ENCODE measurements around the gene PAQR6. TPM values are rescaled to one million over a fixed set of nuclear protein-coding genes. Genes with fewer than 3 reads are reported as not detected.
A peak's percentile ranks its signal among the peaks of the same experiment; 100 is the strongest.

PAQR6 gene
- polyA plus RNA-seq, 4 donors: 3.0 to 8.7 (median 5.5) TPM

DNA sequence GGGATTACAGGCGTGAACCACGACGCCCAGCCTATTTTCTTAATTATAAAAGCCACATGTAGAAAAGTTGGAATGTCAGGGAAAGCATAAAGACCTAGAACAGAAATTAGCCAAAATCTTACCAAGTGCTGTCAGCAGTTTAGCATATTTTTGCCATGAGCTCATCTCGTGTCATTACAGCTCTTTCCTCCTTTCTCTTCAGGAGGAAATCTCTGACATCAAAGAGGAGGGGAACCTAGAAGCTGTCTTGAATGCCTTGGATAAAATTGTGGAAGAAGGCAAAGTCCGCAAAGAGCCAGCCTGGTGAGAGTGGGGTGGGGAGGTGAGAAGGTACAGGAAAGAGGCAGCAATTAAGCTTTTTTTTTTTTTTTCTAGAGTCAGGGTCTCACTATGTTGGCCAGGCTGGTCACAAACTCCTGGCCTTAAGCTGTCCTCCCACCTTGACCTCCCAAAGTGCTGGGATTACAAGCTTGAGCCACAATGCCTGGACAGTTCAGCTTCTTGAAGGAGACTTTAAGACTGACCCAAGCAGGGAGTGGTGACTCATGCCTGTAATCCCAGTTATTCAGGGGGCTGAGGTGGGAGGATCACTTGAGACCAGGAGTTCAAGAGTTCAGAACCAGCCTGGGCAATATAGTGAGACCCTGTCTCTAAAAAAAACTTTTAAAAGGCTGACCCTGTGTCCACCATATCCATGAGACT is 14.3 kb downstream of the PAQR6 start:
- Histone ChIP-seq H3K4me3 (ENCODE audit: low read depth in 1 of 3, low read length in 3 of 3) (no peak overlapping the region), H3K4me1 (ENCODE audit: control insufficient read depth in 3 of 3, insufficient read depth in 2 of 3, low read depth in 1 of 3, low read length in 2 of 3) (peaks cover 0 to 7% (median 0%) of the 10 kb centered on the region in 3 donors), H3K27ac (ENCODE audit: low read depth in 1 of 3, low read length in 2 of 3) (no peak overlapping the region), H3K27me3 (ENCODE audit: control insufficient read depth in 3 of 3, insufficient read depth in 3 of 3, low read length in 3 of 3) (no peaks in the 10 kb centered on the region), H3K36me3 (ENCODE audit: control insufficient read depth in 3 of 3, insufficient read depth in 2 of 3, low read depth in 1 of 3, low read length in 3 of 3) (peaks cover 2 to 78% (median 16%) of the 10 kb centered on the region in 3 donors), H3K9me3 (ENCODE audit: control insufficient read depth in 2 of 2, insufficient read depth in 1 of 2, low read depth in 1 of 2, low read length in 1 of 2) (no peaks in the 10 kb centered on the region)
- DNase-seq (peak; percentile 43 to 58), FAIRE-seq (no peak)
- WGBS, 3 donors: 56 to 72% (median 70%) methylated on average over 5 of the region's 5 CpGs

DNA sequence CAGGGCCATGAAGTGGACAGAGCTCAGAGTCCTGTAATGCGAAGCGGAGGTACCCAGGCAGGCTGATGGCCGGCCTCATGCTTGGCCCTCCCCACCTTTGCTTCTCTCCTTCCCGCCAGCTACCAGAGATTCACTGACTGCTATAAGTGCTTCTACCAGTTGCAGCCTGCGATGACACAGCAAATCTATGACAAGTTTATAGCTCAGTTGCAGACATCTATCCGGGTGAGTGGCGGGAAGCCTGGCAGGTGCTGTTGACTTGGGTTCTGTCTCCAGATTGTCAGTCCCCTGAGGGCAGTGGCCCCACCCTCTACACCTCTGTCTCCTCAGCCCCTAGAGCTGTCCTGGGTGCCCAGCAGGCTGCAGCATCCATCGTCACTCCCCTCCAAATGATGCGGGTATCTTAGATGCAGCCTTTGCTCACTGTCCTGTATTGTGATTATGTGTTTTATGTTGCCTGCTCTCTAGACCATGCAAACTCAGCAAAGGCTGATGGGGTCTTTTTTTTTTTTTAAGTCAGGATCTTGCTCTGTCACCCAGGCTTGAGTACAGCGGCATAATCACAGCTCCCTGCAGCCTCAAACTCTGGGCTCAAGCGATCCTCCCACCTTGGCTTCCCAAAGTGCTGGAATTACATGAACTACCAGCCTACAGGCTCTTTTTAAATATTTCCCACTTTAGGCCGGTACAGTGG is 15.5 kb downstream of the PAQR6 start:
- Histone ChIP-seq H3K36me3 (ENCODE audit: control insufficient read depth in 3 of 3, insufficient read depth in 2 of 3, low read depth in 1 of 3, low read length in 3 of 3) (peaks cover 2 to 79% (median 12%) of the 10 kb centered on the region in 3 donors), H3K4me3 (ENCODE audit: low read depth in 1 of 3, low read length in 3 of 3) (no peak overlapping the region), H3K27me3 (ENCODE audit: control insufficient read depth in 3 of 3, insufficient read depth in 3 of 3, low read length in 3 of 3) (no peaks in the 10 kb centered on the region), H3K9me3 (ENCODE audit: control insufficient read depth in 2 of 2, insufficient read depth in 1 of 2, low read depth in 1 of 2, low read length in 1 of 2) (no peaks in the 10 kb centered on the region), H3K27ac (ENCODE audit: low read depth in 1 of 3, low read length in 2 of 3) (no peak overlapping the region), H3K4me1 (ENCODE audit: control insufficient read depth in 3 of 3, insufficient read depth in 2 of 3, low read depth in 1 of 3, low read length in 2 of 3) (peaks cover 0 to 7% (median 0%) of the 10 kb centered on the region in 3 donors)
- DNase-seq (no peak), FAIRE-seq (no peak)
- WGBS, 3 donors: 88 to 90% (median 90%) methylated on average over 12 of the region's 12 CpGs

GRCh38 chr1:156230473-156230837 is 17.4 kb downstream of the PAQR6 start:
- Histone ChIP-seq H3K9me3 (ENCODE audit: control insufficient read depth in 2 of 2, insufficient read depth in 1 of 2, low read depth in 1 of 2, low read length in 1 of 2) (no peaks in the 10 kb centered on the region), H3K4me3 (ENCODE audit: low read depth in 1 of 3, low read length in 3 of 3) (no peak overlapping the region), H3K36me3 (ENCODE audit: control insufficient read depth in 3 of 3, insufficient read depth in 2 of 3, low read depth in 1 of 3, low read length in 3 of 3) (peaks cover 0 to 79% (median 3%) of the 10 kb centered on the region in 3 donors), H3K27me3 (ENCODE audit: control insufficient read depth in 3 of 3, insufficient read depth in 3 of 3, low read length in 3 of 3) (no peaks in the 10 kb centered on the region), H3K4me1 (ENCODE audit: control insufficient read depth in 3 of 3, insufficient read depth in 2 of 3, low read depth in 1 of 3, low read length in 2 of 3) (peaks cover 0 to 7% (median 0%) of the 10 kb centered on the region in 3 donors), H3K27ac (ENCODE audit: low read depth in 1 of 3, low read length in 2 of 3) (no peak overlapping the region)
- FAIRE-seq (no peak), DNase-seq (no peak)
- 86 to 90% (median 87%) methylated on average over 1 of the region's 1 CpG for WGBS, 3 donors

GRCh38 chr1:156229809-156230472 is 17.9 kb downstream of the PAQR6 start:
- 93 to 96% (median 95%) methylated on average over 11 of the region's 11 CpGs for WGBS, 3 donors
- FAIRE-seq (no peak), DNase-seq (no peak)
- Histone ChIP-seq H3K9me3 (ENCODE audit: control insufficient read depth in 2 of 2, insufficient read depth in 1 of 2, low read depth in 1 of 2, low read length in 1 of 2) (no peaks in the 10 kb centered on the region), H3K27me3 (ENCODE audit: control insufficient read depth in 3 of 3, insufficient read depth in 3 of 3, low read length in 3 of 3) (no peaks in the 10 kb centered on the region), H3K4me3 (ENCODE audit: low read depth in 1 of 3, low read length in 3 of 3) (no peak overlapping the region), H3K4me1 (ENCODE audit: control insufficient read depth in 3 of 3, insufficient read depth in 2 of 3, low read depth in 1 of 3, low read length in 2 of 3) (peaks cover 0 to 7% (median 0%) of the 10 kb centered on the region in 3 donors), H3K27ac (ENCODE audit: low read depth in 1 of 3, low read length in 2 of 3) (no peak overlapping the region), H3K36me3 (ENCODE audit: control insufficient read depth in 3 of 3, insufficient read depth in 2 of 3, low read depth in 1 of 3, low read length in 3 of 3) (peaks cover 0 to 77% (median 3%) of the 10 kb centered on the region in 3 donors)

GRCh38 chr1:156228501-156228900 is 19.4 kb downstream of the PAQR6 start:
- H3K4me3 ChIP-seq (ENCODE audit: low read depth in 1 of 3, low read length in 3 of 3): no peak overlapping the region
- DNase-seq (no peak), FAIRE-seq (no peak)
- peaks cover 0 to 5% (median 0%) of the 10 kb centered on the region in 3 donors for H3K4me1 ChIP-seq (ENCODE audit: control insufficient read depth in 3 of 3, insufficient read depth in 2 of 3, low read depth in 1 of 3, low read length in 2 of 3)
- H3K36me3 ChIP-seq (ENCODE audit: control insufficient read depth in 3 of 3, insufficient read depth in 2 of 3, low read depth in 1 of 3, low read length in 3 of 3): peaks cover 0 to 71% (median 3%) of the 10 kb centered on the region in 3 donors
- H3K27ac ChIP-seq (ENCODE audit: low read depth in 1 of 3, low read length in 2 of 3): no peak overlapping the region
- no peaks in the 10 kb centered on the region for H3K9me3 ChIP-seq (ENCODE audit: control insufficient read depth in 2 of 2, insufficient read depth in 1 of 2, low read depth in 1 of 2, low read length in 1 of 2)
- no peaks in the 10 kb centered on the region for H3K27me3 ChIP-seq (ENCODE audit: control insufficient read depth in 3 of 3, insufficient read depth in 3 of 3, low read length in 3 of 3)
- WGBS, 3 donors: 72 to 79% (median 77%) methylated on average over 7 of the region's 7 CpGs

- Histone ChIP-seq H3K4me3 (ENCODE audit: low read depth in 1 of 3, low read length in 3 of 3) (no peak overlapping the region), H3K27ac (ENCODE audit: low read depth in 1 of 3, low read length in 2 of 3) (peak overlapping the region in 1 of 3 donors; percentile 39)
- WGBS, 3 donors: 86 to 94% (median 88%) methylated on average over 4 of the region's 4 CpGs
Measured at GRCh38 chr1:156226782-156227181, 21.1 kb downstream of the PAQR6 start.

GRCh38 chr1:156226116-156226538 is 21.7 kb downstream of the PAQR6 start:
- Histone ChIP-seq H3K27ac (ENCODE audit: low read depth in 1 of 3, low read length in 2 of 3) (peak overlapping the region in 1 of 3 donors; percentile 21), H3K9me3 (ENCODE audit: control insufficient read depth in 2 of 2, insufficient read depth in 1 of 2, low read depth in 1 of 2, low read length in 1 of 2) (no peaks in the 10 kb centered on the region), H3K4me3 (ENCODE audit: low read depth in 1 of 3, low read length in 3 of 3) (no peak overlapping the region), H3K36me3 (ENCODE audit: control insufficient read depth in 3 of 3, insufficient read depth in 2 of 3, low read depth in 1 of 3, low read length in 3 of 3) (peaks cover 6 to 76% (median 11%) of the 10 kb centered on the region in 3 donors), H3K4me1 (ENCODE audit: control insufficient read depth in 3 of 3, insufficient read depth in 2 of 3, low read depth in 1 of 3, low read length in 2 of 3) (no peaks in the 10 kb centered on the region), H3K27me3 (ENCODE audit: control insufficient read depth in 3 of 3, insufficient read depth in 3 of 3, low read length in 3 of 3) (no peaks in the 10 kb centered on the region)
- DNase-seq: no peak
- WGBS, 3 donors: 70 to 72% (median 72%) methylated on average over 2 of the region's 2 CpGs
- no peak for FAIRE-seq

More at GRCh38 chr1:156226782-156227181, 21.1 kb downstream of the PAQR6 start:
- FAIRE-seq: no peak
- H3K9me3 ChIP-seq (ENCODE audit: control insufficient read depth in 2 of 2, insufficient read depth in 1 of 2, low read depth in 1 of 2, low read length in 1 of 2): no peaks in the 10 kb centered on the region
- H3K27me3 ChIP-seq (ENCODE audit: control insufficient read depth in 3 of 3, insufficient read depth in 3 of 3, low read length in 3 of 3): no peaks in the 10 kb centered on the region
- H3K36me3 ChIP-seq (ENCODE audit: control insufficient read depth in 3 of 3, insufficient read depth in 2 of 3, low read depth in 1 of 3, low read length in 3 of 3): peaks cover 4 to 76% (median 9%) of the 10 kb centered on the region in 3 donors
- no peak for DNase-seq
- no peaks in the 10 kb centered on the region for H3K4me1 ChIP-seq (ENCODE audit: control insufficient read depth in 3 of 3, insufficient read depth in 2 of 3, low read depth in 1 of 3, low read length in 2 of 3)

DNA sequence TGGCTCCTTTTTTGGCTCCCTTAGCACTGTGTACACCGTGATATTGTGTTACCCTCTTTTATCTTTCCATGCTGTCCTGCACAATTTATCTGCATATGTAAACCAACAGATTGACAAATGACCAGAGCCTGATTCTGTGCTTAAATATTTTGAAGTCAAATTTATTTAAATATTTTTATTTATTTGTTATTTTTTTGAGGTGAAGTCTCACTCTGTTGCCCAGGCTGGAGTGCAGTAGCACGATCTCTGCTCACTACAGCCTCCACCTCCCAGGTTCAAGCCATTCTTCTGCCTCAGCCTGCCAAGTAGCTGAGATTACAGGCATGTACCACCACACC is 22.2 kb downstream of the PAQR6 start:
- Histone ChIP-seq H3K27ac (ENCODE audit: low read depth in 1 of 3, low read length in 2 of 3) (no peak overlapping the region), H3K36me3 (ENCODE audit: control insufficient read depth in 3 of 3, insufficient read depth in 2 of 3, low read depth in 1 of 3, low read length in 3 of 3) (peaks cover 7 to 78% (median 12%) of the 10 kb centered on the region in 3 donors), H3K4me1 (ENCODE audit: control insufficient read depth in 3 of 3, insufficient read depth in 2 of 3, low read depth in 1 of 3, low read length in 2 of 3) (no peaks in the 10 kb centered on the region), H3K27me3 (ENCODE audit: control insufficient read depth in 3 of 3, insufficient read depth in 3 of 3, low read length in 3 of 3) (no peaks in the 10 kb centered on the region), H3K9me3 (ENCODE audit: control insufficient read depth in 2 of 2, insufficient read depth in 1 of 2, low read depth in 1 of 2, low read length in 1 of 2) (no peaks in the 10 kb centered on the region), H3K4me3 (ENCODE audit: low read depth in 1 of 3, low read length in 3 of 3) (no peak overlapping the region)
- WGBS, 3 donors: 2 to 22% (median 8%) methylated on average over 2 of the region's 2 CpGs
- DNase-seq (no peak), FAIRE-seq (no peak)

Measured in small intestine (tissue), 7 donors.